Transverse colon (tissue), 4 donors: ENCODE results near the gene IFI27. TPM values are rescaled to one million over a fixed set of nuclear protein-coding genes. Genes with fewer than 3 reads are reported as not detected.

Experiments
- DNase-seq: peaks from one replicate; pipeline ENCODE4 v3.0.0-alpha.2; 2019
- H3K27ac ChIP-seq, 4 donors: fragments of 200-600 bp; sonication (generic); 2 replicates each; pipeline ENCODE4 v1.5.1; 2016 to 2018; ENCODE audit warnings: inconsistent platforms in 4 of 4
- H3K27me3 ChIP-seq: fragments of 200-600 bp; sonication (generic); 2 replicates; pipeline ENCODE4 v1.5.1; 2017; ENCODE audit warnings: inconsistent platforms
- H3K36me3 ChIP-seq, 4 donors: fragments of 200-600 bp; sonication (generic); 2 replicates each; pipeline ENCODE4 v1.5.1; 2017 to 2019; ENCODE audit warnings: inconsistent platforms in 4 of 4
- H3K4me1 ChIP-seq, 4 donors: fragments of 200-600 bp; sonication (generic); 2 replicates each; pipeline ENCODE4 v1.5.1; 2017 to 2020; ENCODE audit warnings: inconsistent platforms in 4 of 4
- H3K4me3 ChIP-seq, 4 donors: fragments of 200-600 bp; sonication (generic); 1 replicate in 1 of 4; 2 replicates in 3 of 4; pipeline versions ENCODE4 v1.5.1 to v1.6.1; 2017 to 2019; ENCODE audit warnings: inconsistent platforms in 4 of 4
- H3K9me3 ChIP-seq, 2 donors: fragments of 200-600 bp; sonication (generic); 2 replicates each; pipeline ENCODE4 v1.5.1; 2017 to 2019; ENCODE audit warnings: inconsistent platforms in 2 of 2
- CTCF ChIP-seq, 5 experiments: fragments of 200-600 bp in 3 of 5; fragments of 450-650 bp in 2 of 5; sonication (generic) in 3 of 5; IDR thresholded peaks; 1 replicate in 2 of 5; 2 replicates in 3 of 5; pipeline ENCODE4 v1.5.1; 2016 to 2017; ENCODE audit warnings: antibody characterized with exemption in 5 of 5, inconsistent platforms in 3 of 5, mild to moderate bottlenecking in 2 of 5, moderate library complexity in 1 of 5
- EP300 ChIP-seq: sonication (generic); formaldehyde crosslinking; IDR thresholded peaks from one replicate; pipeline ENCODE4 v1.6.1; 2017; ENCODE audit warnings: antibody characterized with exemption, low read depth
- POLR2A ChIP-seq: fragments of 450-650 bp; IDR thresholded peaks from one replicate; pipeline ENCODE4 v1.6.1; 2016; ENCODE audit warnings: antibody characterized with exemption, mild to moderate bottlenecking, moderate library complexity
- POLR2AphosphoS5 ChIP-seq, 3 donors: sonication (generic); formaldehyde crosslinking; IDR thresholded peaks; one replicate each; pipeline ENCODE4 v1.6.1; 2016; ENCODE audit warnings: antibody characterized with exemption in 3 of 3
- WGBS, 2 donors: methylation state at CpG; one replicate each; pipeline ENCODE4 v1.1.5; 2018; ENCODE audit warnings: low coverage in 1 of 2; 5-methylcytosine and 5-hydroxymethylcytosine counted together
- in situ Hi-C, 4 donors: fragments of 200-750 bp; cut with MboI; loops; one replicate each; pipeline versions ENCODE4 v1.15.0 to v1.15.1; 2017; ENCODE audit warnings: low sequenced_read_pairs in 3 of 4, low pct_ligation_motif_present in 1 of 4, low pct_unique_long_range_greater_than_20kb in 1 of 4
- intact Hi-C: fragments of 100-400 bp; cut with DNase I; formaldehyde crosslinking; loops from one replicate; pipeline ENCODE4 v1.15.1; 2023; ENCODE audit warnings: low total_unique reads
- total RNA-seq, 4 donors: library from RNA; depleted of rRNA; stranded (reverse); fragments of >200 nt; gene quantifications; one replicate each; pipeline ENCODE4 v1.1.0, GENCODE V29; 2016

Gene IFI27
- total RNA-seq, 4 donors from 2014 or later, result 124 to 1,625 (median 472) TPM

- TF ChIP-seq POLR2AphosphoS5 (IDR thresholded peaks at IDR 0.05), result no peak
- TF ChIP-seq EP300, result no peak
- TF ChIP-seq CTCF (IDR thresholded peaks at IDR 0.05), result no peak
- TF ChIP-seq POLR2A, result no peak
- no peak for DNase-seq
- H3K4me3 ChIP-seq, result no peak overlapping the region
- H3K27ac ChIP-seq, result no peak overlapping the region
- H3K4me1 ChIP-seq, result peaks cover 0 to 19% (median 6%) of the 10 kb centered on the region in 4 donors
- intact Hi-C loops (no loop called here), in situ Hi-C loops (no loop called here)
- 79 to 97% methylated on average over 6 of the region's 6 CpGs for WGBS, 2 donors
- no peaks in the 10 kb centered on the region for H3K27me3 ChIP-seq
- no peaks in the 10 kb centered on the region for H3K9me3 ChIP-seq
- H3K36me3 ChIP-seq, result no peaks in the 10 kb centered on the region
Observed at GRCh38 chr14:94099006-94099405, 11.5 kb upstream of the IFI27 start.

- no peak overlapping the region for H3K4me3 ChIP-seq
- WGBS, 2 donors, result 65 to 80% methylated on average over 2 to 4 of the region's 4 CpGs
- H3K9me3 ChIP-seq, result no peaks in the 10 kb centered on the region
- H3K36me3 ChIP-seq, result no peaks in the 10 kb centered on the region
- intact Hi-C loops (no loop called here), in situ Hi-C loops (no loop called here)
- peaks cover 0 to 20% (median 6%) of the 10 kb centered on the region in 4 donors for H3K4me1 ChIP-seq
- H3K27ac ChIP-seq, result no peak overlapping the region
- no peak for TF ChIP-seq POLR2AphosphoS5 (IDR thresholded peaks at IDR 0.05)
- TF ChIP-seq POLR2A, result no peak
- no peak for TF ChIP-seq EP300
- no peak for TF ChIP-seq CTCF (IDR thresholded peaks at IDR 0.05)
- no peak for DNase-seq
- no peaks in the 10 kb centered on the region for H3K27me3 ChIP-seq
Observed at GRCh38 chr14:94100847-94101246, 9.7 kb upstream of the IFI27 start.

GRCh38 chr14:94101748-94102147, 8.8 kb upstream of the IFI27 start:
- intact Hi-C loops, result no loop called here
- Histone ChIP-seq H3K27ac (no peak overlapping the region), H3K36me3 (no peaks in the 10 kb centered on the region), H3K9me3 (no peaks in the 10 kb centered on the region), H3K4me1 (peaks cover 0 to 20% (median 6%) of the 10 kb centered on the region in 4 donors), H3K27me3 (no peaks in the 10 kb centered on the region), H3K4me3 (no peak overlapping the region)
- WGBS, 2 donors, result 95% methylated on average over 10 of the region's 10 CpGs; no CpG with 5 or more reads in 1 of the 2 donors
- TF ChIP-seq CTCF (IDR thresholded peaks at IDR 0.05), result no peak
- TF ChIP-seq POLR2A, result no peak
- no peak for TF ChIP-seq POLR2AphosphoS5 (IDR thresholded peaks at IDR 0.05)
- no peak for TF ChIP-seq EP300
- no peak for DNase-seq
- in situ Hi-C loops, result no loop called here

GRCh38 chr14:94102768-94103482, 7.6 kb upstream of the IFI27 start:
- TF ChIP-seq POLR2A, result peak; percentile 25
- peak in 1 of 3 donors; percentile 34 for TF ChIP-seq POLR2AphosphoS5 (IDR thresholded peaks at IDR 0.05)
- TF ChIP-seq CTCF (IDR thresholded peaks at IDR 0.05), result no peak
- 67% methylated on average over 8 of the region's 8 CpGs; no CpG with 5 or more reads in 1 of the 2 donors for WGBS, 2 donors
- no peaks in the 10 kb centered on the region for H3K27me3 ChIP-seq
- in situ Hi-C loops (no loop called here), intact Hi-C loops (no loop called here)
- H3K9me3 ChIP-seq, result no peaks in the 10 kb centered on the region
- H3K4me1 ChIP-seq, result peaks cover 0 to 20% (median 6%) of the 10 kb centered on the region in 4 donors
- H3K27ac ChIP-seq, result peak overlapping the region; percentile 56 to 69 (median 66)
- peak; percentile 58 for DNase-seq
- no peaks in the 10 kb centered on the region for H3K36me3 ChIP-seq
- no peak overlapping the region for H3K4me3 ChIP-seq
